Kidney (tissue), 14 donors: ENCODE results near the gene GOLT1B. TPM values are rescaled to one million over a fixed set of nuclear protein-coding genes. Genes with fewer than 3 reads are reported as not detected.
A peak's percentile ranks its signal among the peaks of the same experiment; 100 is the strongest.

Experiments used
- DNase-seq, 5 donors: peaks; one replicate each; pipeline ENCODE4 v3.0.0-alpha.2; 2013 to 2020
- FAIRE-seq: peaks from 2 replicates; lab custom pipeline; 2012; peaks lifted over from hg19 to GRCh38; lab: Jason Lieb, UNC
- H3K27ac ChIP-seq, 2 donors: one replicate each; pipeline ENCODE4 v1.7.0; 2013; ENCODE audit warnings: low read depth in 2 of 2, low read length in 2 of 2, inconsistent platforms in 1 of 2
- H3K27me3 ChIP-seq: one replicate; pipeline ENCODE4 v1.7.1; 2013; ENCODE audit warnings: low read length, inconsistent platforms; ENCODE audit not compliant: control insufficient read depth, insufficient read depth
- H3K36me3 ChIP-seq, 3 donors: one replicate each; pipeline versions ENCODE4 v1.7.0 to v1.7.1; 2013; ENCODE audit warnings: low read length in 3 of 3, control low read depth in 1 of 3, inconsistent platforms in 1 of 3; ENCODE audit not compliant: insufficient read depth in 3 of 3, control insufficient read depth in 2 of 3
- H3K4me1 ChIP-seq, 3 donors: one replicate each; pipeline versions ENCODE4 v1.7.0 to v1.7.1; 2013; ENCODE audit warnings: low read length in 3 of 3, inconsistent platforms in 1 of 3, low read depth in 1 of 3; ENCODE audit not compliant: control insufficient read depth in 2 of 3, insufficient read depth in 2 of 3
- H3K4me3 ChIP-seq, 3 donors: one replicate each; pipeline versions ENCODE4 v1.7.0 to v1.8.1; 2013; ENCODE audit warnings: low read length in 3 of 3, control low read depth in 1 of 3, inconsistent platforms in 1 of 3
- H3K9ac ChIP-seq, 3 donors: one replicate each; pipeline versions ENCODE4 v1.7.0 to v1.7.1; 2013; ENCODE audit warnings: low read length in 3 of 3, control low read depth in 1 of 3, inconsistent platforms in 1 of 3
- H3K9me3 ChIP-seq, 3 donors: one replicate each; pipeline versions ENCODE4 v1.7.0 to v1.7.1; 2013; ENCODE audit warnings: low read length in 3 of 3, control low read depth in 1 of 3, inconsistent platforms in 1 of 3; ENCODE audit not compliant: control insufficient read depth in 2 of 3, insufficient read depth in 1 of 3
- CTCF ChIP-seq: IDR thresholded peaks from 3 replicates; pipeline ENCODE4 v1.5.1; 2012; ENCODE audit warnings: mild to moderate bottlenecking, moderate library complexity, borderline replicate concordance; ENCODE audit not compliant: insufficient read depth; ENCODE audit errors: extremely low read depth
- intact Hi-C: fragments of 100-400 bp; cut with DNase I; formaldehyde crosslinking; loops from one replicate; pipeline ENCODE4 v1.11.1; 2022
- polyA plus RNA-seq: library from polyadenylated mRNA; stranded (reverse); fragments of 350-450 nt; fragmentation: Illumina TruSeq; extraction: RNeasy Lipid Tissue Mini Kit (QIAGEN cat#74804); gene quantifications from one replicate; pipeline ENCODE4 v1.2.3, GENCODE V29; 2014; ENCODE audit warnings: low read depth, low replicate concordance; ENCODE audit not compliant: insufficient read depth
- total RNA-seq: library from RNA; stranded (reverse); fragmentation: NEBNext Ultra II Directional; extraction: Animal tissue kit (Norgen Biotek cat#: 25700); gene quantifications from one replicate; pipeline ENCODE4 v1.2.1, GENCODE V29; 2021
- donor health status: control.
- donor health status: control.
- donor health status: control.
- donor health status: control.
- donor health status: control.
- donor health status: DM: yes; HTN: yes; CAD: no.
- donor health status: Normal renal cell carcinoma (clear cell type).

Gene GOLT1B
- total and polyA plus RNA-seq, 2 donors from 2014 or later: 15.7 to 28.9 TPM

GRCh38 chr12:21478756-21479455, 22.7 kb upstream of the GOLT1B start:
- no peak for TF ChIP-seq CTCF
- DNase-seq (no peak), FAIRE-seq (no peak)
- Histone ChIP-seq H3K9ac (no peak overlapping the region), H3K4me1 (no peaks in the 10 kb centered on the region), H3K4me3 (no peak overlapping the region), H3K27me3 (no peaks in the 10 kb centered on the region), H3K9me3 (no peaks in the 10 kb centered on the region), H3K27ac (no peak overlapping the region), H3K36me3 (peaks cover 3 to 32% (median 11%) of the 10 kb centered on the region in 3 donors)
- intact Hi-C loops: no loop called here

- intact Hi-C loops: no loop called here
- Histone ChIP-seq H3K27me3 (no peaks in the 10 kb centered on the region), H3K36me3 (peaks cover 0 to 17% (median 11%) of the 10 kb centered on the region in 3 donors), H3K9me3 (no peaks in the 10 kb centered on the region), H3K4me3 (no peak overlapping the region), H3K4me1 (no peaks in the 10 kb centered on the region), H3K27ac (no peak overlapping the region), H3K9ac (no peak overlapping the region)
- FAIRE-seq (no peak), DNase-seq (no peak)
- TF ChIP-seq CTCF: no peak
Measured at GRCh38 chr12:21483531-21483930, 18.1 kb upstream of the GOLT1B start.

- Histone ChIP-seq H3K36me3 (peaks cover 0 to 20% (median 11%) of the 10 kb centered on the region in 3 donors), H3K9ac (no peak overlapping the region), H3K4me1 (no peaks in the 10 kb centered on the region), H3K9me3 (no peaks in the 10 kb centered on the region), H3K27ac (no peak overlapping the region), H3K27me3 (no peaks in the 10 kb centered on the region), H3K4me3 (no peak overlapping the region)
- intact Hi-C loops: no loop called here
- no peak for TF ChIP-seq CTCF
- DNase-seq: no peak
- no peak for FAIRE-seq
Measured at GRCh38 chr12:21485998-21486397, 15.6 kb upstream of the GOLT1B start.

- H3K4me1 ChIP-seq: peaks cover 0 to 13% (median 11%) of the 10 kb centered on the region in 3 donors
Measured at GRCh38 chr12:21499765-21500164, 1.8 kb upstream of the GOLT1B start.

More at GRCh38 chr12:21499765-21500164, 1.8 kb upstream of the GOLT1B start:
- DNase-seq: no peak
- no peaks in the 10 kb centered on the region for H3K27me3 ChIP-seq
- no peaks in the 10 kb centered on the region for H3K9me3 ChIP-seq
- no peak overlapping the region for H3K9ac ChIP-seq
- TF ChIP-seq CTCF: no peak
- peak overlapping the region in 1 of 3 donors; percentile 91 for H3K4me3 ChIP-seq
- H3K36me3 ChIP-seq: peaks cover 6 to 15% (median 7%) of the 10 kb centered on the region in 3 donors
- intact Hi-C loops: loop anchor here (10.0 kb wide), 1 partner anchor 55 kb away; no protein-coding TSS in a partner anchor
- H3K27ac ChIP-seq: no peak overlapping the region
- no peak for FAIRE-seq
